Activated CD4-positive, CD25-positive, alpha-beta regulatory T cell (primary cell): ENCODE measurements around the gene EGFL8.
"Not testable (repeated sequence)": the region's sequence is repeated elsewhere in the genome, so short reads cannot be mapped to it uniquely, and the experiment has no call there.

Experiments
- DNase-seq, 4 experiments: peaks; one replicate each; lab custom pipeline; 2025; lab: John Stamatoyannopoulos, UW

Gene EGFL8

GRCh38 chr6:32196682-32197616, 32.6 kb downstream of the EGFL8 start:
- DNase-seq: no peak

DNA sequence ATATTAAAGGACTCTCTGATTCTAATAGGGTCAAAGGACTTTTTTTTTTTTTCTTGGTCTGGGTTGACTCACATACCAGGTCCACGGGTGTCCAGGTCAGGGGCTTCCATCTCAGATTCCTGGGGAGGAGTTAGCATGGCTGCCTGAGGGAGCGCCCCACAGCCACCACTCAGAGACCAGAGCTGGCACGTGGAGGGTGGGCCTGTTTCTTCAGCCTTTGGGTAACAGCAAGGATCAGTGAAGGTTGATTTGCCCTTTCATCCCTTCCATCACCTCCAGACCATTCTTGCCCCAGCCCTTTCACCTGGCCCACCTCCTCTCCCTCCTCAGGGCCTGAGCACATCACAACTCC, 33.9 kb downstream of the EGFL8 start:
- DNase-seq: no peak

DNA sequence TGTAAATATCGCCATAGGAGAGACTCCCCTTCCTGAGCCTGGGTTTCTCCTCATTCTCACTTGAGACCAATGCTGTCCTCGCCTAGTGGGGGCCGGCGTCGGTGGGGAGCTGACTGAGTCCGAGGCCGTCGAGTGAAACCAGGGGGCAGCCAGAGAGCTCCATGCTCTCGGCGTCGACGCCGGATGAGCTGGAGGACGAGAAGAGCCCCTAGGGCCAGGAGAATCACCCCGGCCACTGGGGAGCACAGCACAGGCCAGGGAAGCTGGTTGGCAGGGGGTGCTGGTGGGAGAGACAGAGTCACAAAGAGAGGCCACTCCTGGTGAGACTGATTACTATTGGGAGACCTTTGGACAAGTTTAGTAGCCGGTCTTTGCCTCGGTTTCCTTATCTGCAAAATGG, 34.5 kb downstream of the EGFL8 start:
- DNase-seq: no peak

GRCh38 chr6:32200711-32201475, 36.5 kb downstream of the EGFL8 start:
- no peak for DNase-seq

DNA sequence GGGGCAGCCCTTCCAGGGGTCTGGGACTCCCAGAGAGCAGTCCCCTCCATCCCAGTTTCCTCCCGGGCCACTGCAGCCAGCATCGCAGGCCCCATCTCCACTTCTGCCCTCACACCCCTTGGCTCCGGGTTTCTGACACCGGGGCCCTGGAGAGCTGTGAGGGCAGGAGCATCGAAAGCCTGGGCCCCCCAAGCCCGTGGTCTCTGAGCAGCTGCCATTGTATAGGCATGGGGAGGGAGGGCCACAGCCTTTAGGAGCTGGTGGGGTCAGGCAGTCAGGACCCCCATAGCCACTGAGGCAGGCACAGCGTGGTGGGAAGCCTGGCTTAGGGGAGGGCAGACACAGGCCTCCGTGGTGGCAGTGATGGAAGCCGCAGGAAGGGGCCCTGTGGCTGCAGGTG, 37.8 kb downstream of the EGFL8 start:
- DNase-seq: no peak

- DNase-seq: no peak
Measured at GRCh38 chr6:32203426-32204267, 39.3 kb downstream of the EGFL8 start.

DNA sequence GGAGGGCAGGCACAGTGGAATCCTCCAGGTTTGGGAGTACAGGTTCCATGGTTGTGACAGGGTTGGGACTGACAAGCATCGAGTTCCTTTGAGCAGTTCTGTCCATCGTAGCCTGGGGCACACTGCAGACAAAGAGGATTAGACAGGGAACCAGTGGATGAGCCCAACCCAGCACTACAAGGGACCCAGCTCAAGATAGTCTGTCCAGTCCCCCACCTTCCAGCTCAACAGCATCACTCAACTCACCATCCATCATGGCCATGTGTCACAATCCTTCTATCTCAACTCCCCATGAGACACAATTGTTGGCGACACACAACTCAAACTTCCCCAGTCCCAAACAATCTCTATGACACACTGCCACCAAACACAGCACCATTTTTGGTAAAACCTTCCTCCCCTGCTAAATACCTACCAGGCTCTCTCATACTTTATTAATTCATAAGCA, 39.9 kb downstream of the EGFL8 start:
- DNase-seq: no peak

DNA sequence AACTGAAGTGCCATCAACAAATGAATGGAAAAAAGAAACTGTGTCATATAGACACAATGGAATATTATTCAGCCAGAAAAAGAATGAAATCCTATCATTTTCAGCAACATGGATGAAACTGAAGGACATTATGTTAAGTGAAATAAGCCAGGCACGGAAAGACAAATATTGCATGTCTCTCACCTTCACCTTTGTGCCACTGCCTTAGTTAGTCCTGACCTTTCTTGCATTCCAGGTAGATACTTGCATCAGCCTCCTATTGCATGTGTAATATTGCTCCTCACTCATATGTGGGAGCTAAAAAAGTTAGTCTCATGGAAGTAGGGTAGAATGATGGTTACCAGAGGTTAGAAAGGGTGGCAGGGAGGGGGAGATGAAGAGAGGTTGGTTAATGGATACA, 44.6 kb downstream of the EGFL8 start:
- DNase-seq: no peak

DNA sequence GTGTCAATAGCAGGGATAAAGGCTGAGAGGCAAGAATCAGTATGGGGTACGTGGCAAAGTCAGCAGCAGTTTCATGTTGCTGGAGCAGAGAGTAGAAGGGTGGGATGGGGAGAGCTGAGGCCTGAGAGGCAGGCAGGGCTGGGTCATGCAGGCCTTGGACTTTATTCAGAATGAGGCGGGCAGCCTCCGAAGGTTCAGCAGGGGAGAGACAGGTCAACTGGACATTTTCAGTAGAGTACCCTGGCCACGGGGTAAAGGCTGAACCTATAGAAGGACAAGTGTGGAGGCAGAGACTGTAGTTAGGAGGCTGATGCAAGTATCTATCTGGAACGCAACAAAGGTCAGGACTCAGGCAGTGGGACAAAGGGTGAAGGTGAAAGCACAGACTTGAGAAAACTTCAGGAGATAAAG, 45.8 kb downstream of the EGFL8 start:
- no peak for DNase-seq

DNA sequence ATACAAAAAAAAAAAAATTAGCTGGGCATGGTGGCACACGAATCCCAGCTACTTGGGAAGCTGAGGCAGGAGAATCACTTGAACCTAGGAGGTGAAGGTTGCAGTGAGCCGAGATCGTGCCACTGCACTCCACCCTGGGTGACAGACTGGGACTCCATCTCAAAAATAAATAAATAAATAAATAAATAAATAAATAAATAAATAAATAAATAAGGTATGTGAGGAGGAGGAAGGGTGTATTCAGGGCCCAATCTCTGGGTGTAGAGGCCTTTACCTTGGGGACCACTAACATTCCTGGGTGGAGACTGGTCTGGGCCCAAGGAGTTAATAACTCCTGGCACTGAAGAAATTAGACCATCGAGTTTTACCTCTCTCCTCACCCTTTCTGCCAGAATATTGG, 47.0 kb downstream of the EGFL8 start:
- not testable (repeated sequence) for DNase-seq

DNA sequence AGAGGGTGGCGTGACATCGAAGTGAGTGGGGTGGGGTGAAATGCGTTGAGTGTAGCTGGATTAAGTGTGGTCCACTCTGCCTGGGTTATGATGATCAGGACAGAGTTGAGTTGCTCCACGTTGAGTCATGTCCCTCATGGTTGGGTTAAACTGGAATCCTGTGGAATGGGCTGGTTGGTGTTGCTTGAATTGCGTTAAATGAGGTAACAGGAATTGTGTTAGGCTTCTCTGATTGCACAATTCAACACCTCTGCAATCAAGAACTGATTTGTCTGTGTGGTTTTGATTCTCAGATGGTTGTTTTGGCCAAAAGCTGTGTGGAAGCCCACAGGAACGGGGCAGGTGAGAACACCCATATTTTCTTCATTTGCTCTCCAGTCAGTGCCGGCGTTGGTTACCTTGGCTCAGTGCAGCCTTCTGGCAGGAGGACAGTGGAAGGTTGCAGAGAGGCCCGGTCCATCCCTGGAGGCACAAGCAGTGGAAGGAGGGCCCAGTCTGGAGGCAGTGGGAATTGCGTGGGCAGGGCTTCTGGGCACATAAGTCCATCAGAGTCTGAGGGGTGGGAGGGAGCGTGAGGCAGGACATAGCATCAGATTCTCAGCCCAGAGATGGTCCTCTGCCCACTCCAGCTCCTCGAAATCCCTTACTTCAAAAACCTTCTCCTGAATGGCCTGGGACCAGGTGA, 47.8 kb downstream of the EGFL8 start:
- DNase-seq: no peak

- DNase-seq: no peak
Measured at GRCh38 chr6:32213649-32214048, 49.3 kb downstream of the EGFL8 start.

DNA sequence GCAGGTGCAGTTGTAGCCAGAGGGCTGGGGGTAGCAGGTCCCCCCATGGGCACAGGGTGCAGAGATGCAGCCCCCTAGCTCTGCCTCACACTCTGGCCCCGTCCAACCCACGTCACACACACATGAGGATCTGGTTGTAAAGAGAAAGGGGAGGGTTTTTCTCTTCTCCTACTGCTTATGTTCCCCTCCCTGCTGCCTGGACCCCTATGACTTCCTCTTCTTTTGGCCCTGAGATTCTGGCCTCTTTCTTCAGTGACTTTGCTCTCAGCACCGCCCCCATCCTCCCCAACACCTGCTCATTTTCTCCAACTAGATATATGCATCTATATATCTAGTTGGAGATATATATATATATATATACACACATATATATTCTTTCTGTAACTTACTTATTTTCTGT, 49.7 kb downstream of the EGFL8 start:
- DNase-seq: no peak

GRCh38 chr6:32215617-32216016, 51.2 kb downstream of the EGFL8 start:
- no peak for DNase-seq

- DNase-seq: no peak
Measured at GRCh38 chr6:32216285-32216684, 51.9 kb downstream of the EGFL8 start.

DNA sequence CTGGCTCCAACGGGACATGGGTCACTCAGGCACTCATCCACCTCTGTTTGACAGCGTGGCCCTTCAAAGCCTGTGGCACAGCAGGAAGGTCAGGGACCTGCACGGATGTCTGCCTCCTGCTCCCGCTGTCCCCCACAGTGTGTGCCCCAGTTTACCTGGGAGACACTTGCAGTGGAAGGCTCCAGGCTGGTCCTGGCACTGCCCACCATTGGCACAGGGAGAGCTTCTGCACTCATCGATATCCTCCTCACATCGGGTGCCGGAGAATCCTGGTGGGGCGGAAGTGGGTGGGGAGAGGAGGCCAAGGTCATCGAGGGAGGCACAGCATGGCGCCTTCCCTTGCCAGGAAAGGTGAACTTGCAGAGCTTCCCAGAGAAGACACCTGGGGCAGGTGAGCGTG, 52.6 kb downstream of the EGFL8 start:
- no peak for DNase-seq
